Ovary (tissue), 3 donors: ENCODE measurements around the gene SNX24.

Experiments
- POLR2A ChIP-seq: fragments of 450-650 bp; IDR thresholded peaks from one replicate; pipeline ENCODE4 v1.6.1; 2017; ENCODE audit warnings: antibody characterized with exemption, mild to moderate bottlenecking, moderate library complexity
- TF ChIP-seq, protein P1 (sequence below), 3 donors: fragments of 450-650 bp in 2 of 3; fragments of 200-600 bp in 1 of 3; IDR thresholded peaks; one replicate each; pipeline versions ENCODE4 v1.5.1 to v1.8.0; 2016 to 2022; ENCODE audit warnings: antibody characterized with exemption in 3 of 3, mild to moderate bottlenecking in 1 of 3
- donor health status: DM: no; HTN: no; CAD: no.

DNA sequence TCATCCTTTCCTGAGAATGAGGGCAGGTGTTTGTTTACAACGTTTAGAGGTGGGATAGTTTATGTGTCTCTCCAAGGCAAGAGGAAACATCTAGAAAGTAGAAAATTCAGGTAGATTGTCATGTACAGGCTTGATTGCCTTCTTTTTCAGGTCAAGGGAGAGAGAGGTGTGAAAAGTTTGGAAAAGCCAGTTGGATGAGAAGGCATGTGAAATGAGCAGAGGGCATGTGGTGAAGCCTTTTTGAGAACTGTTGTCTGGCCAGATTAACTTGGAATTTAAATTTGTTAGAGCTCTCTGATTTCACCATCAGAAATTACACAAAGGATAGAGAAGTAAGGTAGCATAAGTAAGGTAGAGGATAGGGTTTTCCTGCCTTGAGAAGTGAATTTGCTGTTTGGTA lies 74.6 kb downstream of the SNX24 start:
- TF ChIP-seq, protein P1, sequence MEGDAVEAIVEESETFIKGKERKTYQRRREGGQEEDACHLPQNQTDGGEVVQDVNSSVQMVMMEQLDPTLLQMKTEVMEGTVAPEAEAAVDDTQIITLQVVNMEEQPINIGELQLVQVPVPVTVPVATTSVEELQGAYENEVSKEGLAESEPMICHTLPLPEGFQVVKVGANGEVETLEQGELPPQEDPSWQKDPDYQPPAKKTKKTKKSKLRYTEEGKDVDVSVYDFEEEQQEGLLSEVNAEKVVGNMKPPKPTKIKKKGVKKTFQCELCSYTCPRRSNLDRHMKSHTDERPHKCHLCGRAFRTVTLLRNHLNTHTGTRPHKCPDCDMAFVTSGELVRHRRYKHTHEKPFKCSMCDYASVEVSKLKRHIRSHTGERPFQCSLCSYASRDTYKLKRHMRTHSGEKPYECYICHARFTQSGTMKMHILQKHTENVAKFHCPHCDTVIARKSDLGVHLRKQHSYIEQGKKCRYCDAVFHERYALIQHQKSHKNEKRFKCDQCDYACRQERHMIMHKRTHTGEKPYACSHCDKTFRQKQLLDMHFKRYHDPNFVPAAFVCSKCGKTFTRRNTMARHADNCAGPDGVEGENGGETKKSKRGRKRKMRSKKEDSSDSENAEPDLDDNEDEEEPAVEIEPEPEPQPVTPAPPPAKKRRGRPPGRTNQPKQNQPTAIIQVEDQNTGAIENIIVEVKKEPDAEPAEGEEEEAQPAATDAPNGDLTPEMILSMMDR (IDR thresholded peaks at IDR 0.05), result no peak
- TF ChIP-seq POLR2A, result no peak
